ENCODE results near the gene FAM163B. TPM values are rescaled to one million over a fixed set of nuclear protein-coding genes. Genes with fewer than 3 reads are reported as not detected.
A peak's percentile ranks its signal among the peaks of the same experiment; 100 is the strongest.

FAM163B gene
- total and polyA plus RNA-seq, 4 donors: 2.1 to 4.0 (median 3.4) TPM

DNA sequence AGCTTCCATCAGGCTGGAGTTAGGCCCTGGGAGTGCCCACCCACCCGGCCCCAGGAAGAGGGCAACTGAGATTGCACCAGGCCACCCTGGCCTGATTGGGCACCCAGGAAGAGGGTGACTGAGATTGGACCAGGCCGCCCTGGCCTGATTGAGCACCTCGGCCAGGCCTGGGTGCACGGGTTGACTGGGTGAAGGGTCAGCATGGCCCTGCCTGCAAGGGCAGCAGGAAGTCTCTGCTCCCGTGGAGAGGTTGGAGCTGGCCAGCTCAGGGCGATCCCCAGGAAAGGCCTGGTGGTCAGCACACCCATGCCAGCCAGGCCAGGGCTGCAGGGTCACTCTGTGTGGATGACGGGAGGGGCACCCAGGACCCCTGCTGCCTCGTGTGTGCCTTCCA, 62.9 kb downstream of the FAM163B start (continued):
- TF ChIP-seq, protein P1, sequence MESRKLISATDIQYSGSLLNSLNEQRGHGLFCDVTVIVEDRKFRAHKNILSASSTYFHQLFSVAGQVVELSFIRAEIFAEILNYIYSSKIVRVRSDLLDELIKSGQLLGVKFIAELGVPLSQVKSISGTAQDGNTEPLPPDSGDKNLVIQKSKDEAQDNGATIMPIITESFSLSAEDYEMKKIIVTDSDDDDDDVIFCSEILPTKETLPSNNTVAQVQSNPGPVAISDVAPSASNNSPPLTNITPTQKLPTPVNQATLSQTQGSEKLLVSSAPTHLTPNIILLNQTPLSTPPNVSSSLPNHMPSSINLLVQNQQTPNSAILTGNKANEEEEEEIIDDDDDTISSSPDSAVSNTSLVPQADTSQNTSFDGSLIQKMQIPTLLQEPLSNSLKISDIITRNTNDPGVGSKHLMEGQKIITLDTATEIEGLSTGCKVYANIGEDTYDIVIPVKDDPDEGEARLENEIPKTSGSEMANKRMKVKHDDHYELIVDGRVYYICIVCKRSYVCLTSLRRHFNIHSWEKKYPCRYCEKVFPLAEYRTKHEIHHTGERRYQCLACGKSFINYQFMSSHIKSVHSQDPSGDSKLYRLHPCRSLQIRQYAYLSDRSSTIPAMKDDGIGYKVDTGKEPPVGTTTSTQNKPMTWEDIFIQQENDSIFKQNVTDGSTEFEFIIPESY (IDR thresholded peaks at IDR 0.05): no peak
- TF ChIP-seq JUND (IDR thresholded peaks at IDR 0.05) (no peak), MAX (IDR thresholded peaks at IDR 0.05) (no peak), FOXA2 (IDR thresholded peaks at IDR 0.05) (no peak)

- Histone ChIP-seq H3K9me3 (ENCODE audit: control insufficient read depth in 4 of 4, low read length in 3 of 4) (no peaks in the 10 kb centered on the region), H3K27me3 (ENCODE audit: control insufficient read depth in 4 of 4, insufficient read depth in 4 of 4, low read length in 3 of 4) (no peaks in the 10 kb centered on the region), H3K27ac (ENCODE audit: low read depth in 1 of 2, low read length in 2 of 2) (peak overlapping the region in 1 of 2 donors; percentile 38), H3K36me3 (ENCODE audit: control insufficient read depth in 4 of 4, insufficient read depth in 3 of 4, low read depth in 1 of 4, low read length in 3 of 4) (peaks cover 0 to 18% (median 7%) of the 10 kb centered on the region in 4 donors), H3K4me3 (ENCODE audit: low read depth in 1 of 3, low read length in 3 of 3) (no peak overlapping the region), H3K9ac (ENCODE audit: low read depth in 1 of 2, low read length in 2 of 2) (no peak overlapping the region), H3K4me1 (ENCODE audit: control insufficient read depth in 4 of 4, insufficient read depth in 4 of 4, low read length in 3 of 4) (peaks cover 0 to 23% (median 10%) of the 10 kb centered on the region in 4 donors)
- TF ChIP-seq RXRA (IDR thresholded peaks at IDR 0.05) (peak in 1 of 2 donors; percentile 7), NR2F2 (IDR thresholded peaks at IDR 0.05) (peak; percentile 94), SP1 (IDR thresholded peaks at IDR 0.05) (no peak)
- TF ChIP-seq, protein P2, sequence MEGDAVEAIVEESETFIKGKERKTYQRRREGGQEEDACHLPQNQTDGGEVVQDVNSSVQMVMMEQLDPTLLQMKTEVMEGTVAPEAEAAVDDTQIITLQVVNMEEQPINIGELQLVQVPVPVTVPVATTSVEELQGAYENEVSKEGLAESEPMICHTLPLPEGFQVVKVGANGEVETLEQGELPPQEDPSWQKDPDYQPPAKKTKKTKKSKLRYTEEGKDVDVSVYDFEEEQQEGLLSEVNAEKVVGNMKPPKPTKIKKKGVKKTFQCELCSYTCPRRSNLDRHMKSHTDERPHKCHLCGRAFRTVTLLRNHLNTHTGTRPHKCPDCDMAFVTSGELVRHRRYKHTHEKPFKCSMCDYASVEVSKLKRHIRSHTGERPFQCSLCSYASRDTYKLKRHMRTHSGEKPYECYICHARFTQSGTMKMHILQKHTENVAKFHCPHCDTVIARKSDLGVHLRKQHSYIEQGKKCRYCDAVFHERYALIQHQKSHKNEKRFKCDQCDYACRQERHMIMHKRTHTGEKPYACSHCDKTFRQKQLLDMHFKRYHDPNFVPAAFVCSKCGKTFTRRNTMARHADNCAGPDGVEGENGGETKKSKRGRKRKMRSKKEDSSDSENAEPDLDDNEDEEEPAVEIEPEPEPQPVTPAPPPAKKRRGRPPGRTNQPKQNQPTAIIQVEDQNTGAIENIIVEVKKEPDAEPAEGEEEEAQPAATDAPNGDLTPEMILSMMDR (IDR thresholded peaks at IDR 0.05; ENCODE audit: low read depth, low read length, missing input control): no peak
- no peak for DNase-seq (ENCODE audit: low spot score)
- 62% methylated on average over 25 of the region's 25 CpGs for WGBS
Measured at GRCh38 chr9:133545494-133546286, 63.5 kb downstream of the FAM163B start.

DNA sequence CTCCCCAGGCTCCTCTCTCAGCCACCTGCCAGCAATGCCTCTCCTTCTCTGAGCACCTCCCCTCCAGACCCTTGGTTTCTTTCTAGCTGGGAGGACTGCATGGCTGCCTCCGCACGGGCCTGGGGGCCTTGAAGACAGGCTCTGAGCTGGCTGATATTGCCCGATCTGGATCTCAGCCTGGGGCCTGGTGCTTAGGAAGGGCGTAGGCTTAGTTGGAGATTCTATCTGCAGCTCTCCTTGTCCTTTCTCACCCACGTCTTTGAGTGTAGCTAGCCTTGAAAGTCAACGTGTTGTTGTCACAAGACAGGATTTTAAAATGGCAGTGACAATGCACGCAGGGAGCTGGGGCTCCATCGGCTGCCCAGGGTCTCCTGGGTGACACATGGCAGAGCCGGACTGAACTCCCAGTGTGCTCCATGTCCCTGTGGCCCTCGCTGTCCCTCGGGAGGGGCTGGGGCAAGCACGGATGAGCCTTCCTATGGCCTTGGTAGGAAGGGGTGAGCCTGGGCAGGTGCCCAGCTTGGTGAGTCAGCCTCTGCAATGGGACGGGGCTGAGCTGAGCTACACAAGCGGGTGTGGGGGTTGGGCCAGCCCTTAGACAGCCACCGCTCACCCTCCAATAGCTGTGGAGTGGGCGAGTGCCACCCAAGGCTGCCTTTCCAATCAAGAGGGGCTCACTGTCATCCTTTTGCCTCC, 65.3 kb downstream of the FAM163B start:
- 89% methylated on average over 16 of the region's 16 CpGs for WGBS
- no peaks in the 10 kb centered on the region for H3K27me3 ChIP-seq (ENCODE audit: control insufficient read depth in 4 of 4, insufficient read depth in 4 of 4, low read length in 3 of 4)
- H3K36me3 ChIP-seq (ENCODE audit: control insufficient read depth in 4 of 4, insufficient read depth in 3 of 4, low read depth in 1 of 4, low read length in 3 of 4): peaks cover 0 to 18% (median 3%) of the 10 kb centered on the region in 4 donors
- no peaks in the 10 kb centered on the region for H3K9me3 ChIP-seq (ENCODE audit: control insufficient read depth in 4 of 4, low read length in 3 of 4)
- H3K4me1 ChIP-seq (ENCODE audit: control insufficient read depth in 4 of 4, insufficient read depth in 4 of 4, low read length in 3 of 4): peaks cover 0 to 32% (median 12%) of the 10 kb centered on the region in 4 donors
- H3K27ac ChIP-seq (ENCODE audit: low read depth in 1 of 2, low read length in 2 of 2): no peak overlapping the region
- no peak overlapping the region for H3K9ac ChIP-seq (ENCODE audit: low read depth in 1 of 2, low read length in 2 of 2)
- no peak for DNase-seq (ENCODE audit: low spot score)
- H3K4me3 ChIP-seq (ENCODE audit: low read depth in 1 of 3, low read length in 3 of 3): no peak overlapping the region
- no peak for TF ChIP-seq SP1 (IDR thresholded peaks at IDR 0.05)
- TF ChIP-seq, protein P3, sequence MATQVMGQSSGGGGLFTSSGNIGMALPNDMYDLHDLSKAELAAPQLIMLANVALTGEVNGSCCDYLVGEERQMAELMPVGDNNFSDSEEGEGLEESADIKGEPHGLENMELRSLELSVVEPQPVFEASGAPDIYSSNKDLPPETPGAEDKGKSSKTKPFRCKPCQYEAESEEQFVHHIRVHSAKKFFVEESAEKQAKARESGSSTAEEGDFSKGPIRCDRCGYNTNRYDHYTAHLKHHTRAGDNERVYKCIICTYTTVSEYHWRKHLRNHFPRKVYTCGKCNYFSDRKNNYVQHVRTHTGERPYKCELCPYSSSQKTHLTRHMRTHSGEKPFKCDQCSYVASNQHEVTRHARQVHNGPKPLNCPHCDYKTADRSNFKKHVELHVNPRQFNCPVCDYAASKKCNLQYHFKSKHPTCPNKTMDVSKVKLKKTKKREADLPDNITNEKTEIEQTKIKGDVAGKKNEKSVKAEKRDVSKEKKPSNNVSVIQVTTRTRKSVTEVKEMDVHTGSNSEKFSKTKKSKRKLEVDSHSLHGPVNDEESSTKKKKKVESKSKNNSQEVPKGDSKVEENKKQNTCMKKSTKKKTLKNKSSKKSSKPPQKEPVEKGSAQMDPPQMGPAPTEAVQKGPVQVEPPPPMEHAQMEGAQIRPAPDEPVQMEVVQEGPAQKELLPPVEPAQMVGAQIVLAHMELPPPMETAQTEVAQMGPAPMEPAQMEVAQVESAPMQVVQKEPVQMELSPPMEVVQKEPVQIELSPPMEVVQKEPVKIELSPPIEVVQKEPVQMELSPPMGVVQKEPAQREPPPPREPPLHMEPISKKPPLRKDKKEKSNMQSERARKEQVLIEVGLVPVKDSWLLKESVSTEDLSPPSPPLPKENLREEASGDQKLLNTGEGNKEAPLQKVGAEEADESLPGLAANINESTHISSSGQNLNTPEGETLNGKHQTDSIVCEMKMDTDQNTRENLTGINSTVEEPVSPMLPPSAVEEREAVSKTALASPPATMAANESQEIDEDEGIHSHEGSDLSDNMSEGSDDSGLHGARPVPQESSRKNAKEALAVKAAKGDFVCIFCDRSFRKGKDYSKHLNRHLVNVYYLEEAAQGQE (IDR thresholded peaks at IDR 0.05): no peak
- TF ChIP-seq EGR1 (IDR thresholded peaks at IDR 0.05; ENCODE audit: low read depth in 2 of 2): no peak
- TF ChIP-seq, protein P2 (IDR thresholded peaks at IDR 0.05; ENCODE audit: low read depth, low read length, missing input control): no peak
- TF ChIP-seq TAF1 (conservative IDR thresholded peaks at IDR 0.05): no peak
- TF ChIP-seq NR2F2 (IDR thresholded peaks at IDR 0.05): no peak

All from liver (tissue), 9 donors.